Activated naive CD4-positive, alpha-beta T cell treated with Interleukin-2 at 50 U/mL for 16 hours (primary cell): ENCODE results near the gene RHBDF1.
A peak's percentile ranks its signal among the peaks of the same experiment; 100 is the strongest.

Source experiments
- DNase-seq: peaks from one replicate; pipeline ENCODE4 v3.0.0-alpha.2; 2020

Gene RHBDF1

GRCh38 chr16:72561-73548 is at the start of gene RHBDF1:
RHBDF1 (minus strand) TSS chr16:72631; CDS start chr16:65015, 7,616 bp downstream.
- no peak for DNase-seq

GRCh38 chr16:120756-121155 is 48.3 kb upstream of the RHBDF1 start:
- DNase-seq = no peak

- DNase-seq = no peak
Measured at GRCh38 chr16:119835-120491, 47.5 kb upstream of the RHBDF1 start.

- DNase-seq = no peak
Measured at GRCh38 chr16:119295-119694, 46.9 kb upstream of the RHBDF1 start.

- no peak for DNase-seq
Measured at GRCh38 chr16:118857-119256, 46.4 kb upstream of the RHBDF1 start.

- DNase-seq = peak; percentile 63
Measured at GRCh38 chr16:117379-118365, 45.2 kb upstream of the RHBDF1 start.

- no peak for DNase-seq
Measured at GRCh38 chr16:116015-116414, 43.6 kb upstream of the RHBDF1 start.

- no peak for DNase-seq
Measured at GRCh38 chr16:114327-114726, 41.9 kb upstream of the RHBDF1 start.

- DNase-seq = no peak
Measured at GRCh38 chr16:112153-112840, 39.9 kb upstream of the RHBDF1 start.

GRCh38 chr16:106623-107324 is 34.3 kb upstream of the RHBDF1 start:
- DNase-seq = peak; percentile 46

GRCh38 chr16:105521-105920 is 33.1 kb upstream of the RHBDF1 start:
- DNase-seq = no peak

- no peak for DNase-seq
Measured at GRCh38 chr16:104928-105327, 32.5 kb upstream of the RHBDF1 start.

GRCh38 chr16:104355-104754 is 31.9 kb upstream of the RHBDF1 start:
- no peak for DNase-seq

GRCh38 chr16:102060-102855 is 29.8 kb upstream of the RHBDF1 start:
- DNase-seq = no peak

GRCh38 chr16:101586-101985 is 29.2 kb upstream of the RHBDF1 start:
- DNase-seq = no peak

- DNase-seq = no peak
Measured at GRCh38 chr16:100989-101388, 28.6 kb upstream of the RHBDF1 start.

- DNase-seq = no peak
Measured at GRCh38 chr16:97822-98221, 25.4 kb upstream of the RHBDF1 start.

GRCh38 chr16:96935-97381 is 24.5 kb upstream of the RHBDF1 start:
- DNase-seq = peak; percentile 89

GRCh38 chr16:94918-95265 is 22.5 kb upstream of the RHBDF1 start:
- no peak for DNase-seq

- no peak for DNase-seq
Measured at GRCh38 chr16:92431-93339, 20.3 kb upstream of the RHBDF1 start.
